GM23338 (cell line): ENCODE data around the gene CLEC1B. TPM values are rescaled to one million over a fixed set of nuclear protein-coding genes. Genes with fewer than 3 reads are reported as not detected.

Source experiments
- ATAC-seq: fragments of 200-7000 bp; cut with Tn5 transposase; 3 replicates; pipeline ENCODE4 v1.9.1; 2020
- DNase-seq: peaks from one replicate; pipeline ENCODE4 v3.0.0-alpha.2; 2015; ENCODE audit warnings: low spot score
- H2AFZ ChIP-seq: fragments of 200-600 bp; sonication (generic); 2 replicates; pipeline ENCODE4 v1.8.0; 2016; ENCODE audit warnings: antibody characterized with exemption, mild to moderate bottlenecking, moderate library complexity
- H3F3A ChIP-seq: fragments of 200-600 bp; sonication (generic); replicated peaks from 2 replicates; pipeline ENCODE4 v1.8.0; 2017; ENCODE audit warnings: antibody characterized with exemption, mixed run types, low read depth
- H3K27ac ChIP-seq: fragments of 200-600 bp; sonication (generic); 2 replicates; pipeline ENCODE4 v1.6.1; 2016; ENCODE audit warnings: low read depth
- H3K27me3 ChIP-seq: fragments of 200-600 bp; sonication (generic); 2 replicates; pipeline ENCODE4 v1.8.0; 2016; ENCODE audit warnings: mild to moderate bottlenecking, mixed run types, moderate library complexity; ENCODE audit not compliant: insufficient read depth
- H3K36me3 ChIP-seq: fragments of 200-600 bp; sonication (generic); 2 replicates; pipeline ENCODE4 v1.8.0; 2016; ENCODE audit warnings: mild to moderate bottlenecking; ENCODE audit not compliant: insufficient read depth
- H3K4me1 ChIP-seq: fragments of 200-600 bp; sonication (generic); 2 replicates; pipeline ENCODE4 v1.8.0; 2016; ENCODE audit warnings: mild to moderate bottlenecking, moderate library complexity; ENCODE audit not compliant: insufficient read depth
- H3K4me2 ChIP-seq: fragments of 200-600 bp; sonication (generic); 2 replicates; pipeline ENCODE4 v1.7.1; 2017; ENCODE audit warnings: mixed run types
- H3K4me3 ChIP-seq: fragments of 200-600 bp; sonication (generic); 2 replicates; pipeline ENCODE4 v1.6.1; 2016; ENCODE audit warnings: mixed run types
- H3K79me2 ChIP-seq: fragments of 200-600 bp; sonication (generic); replicated peaks from 2 replicates; pipeline ENCODE4 v1.8.0; 2017; ENCODE audit warnings: mild to moderate bottlenecking; ENCODE audit not compliant: insufficient read depth
- H3K9me2 ChIP-seq: fragments of 200-600 bp; sonication (generic); 2 replicates; pipeline ENCODE4 v1.8.0; 2017; ENCODE audit not compliant: insufficient read depth
- H4K20me1 ChIP-seq: fragments of 200-600 bp; sonication (generic); replicated peaks from 2 replicates; pipeline ENCODE4 v1.8.0; 2017; ENCODE audit warnings: mild to moderate bottlenecking; ENCODE audit not compliant: insufficient read depth
- H3K27ac Mint-ChIP-seq: 2 replicates; pipeline ENCODE4 v1.8.0; 2020; ENCODE audit warnings: inconsistent platforms, mild to moderate bottlenecking, moderate library complexity, mixed read lengths
- H3K27me3 Mint-ChIP-seq: 3 replicates; pipeline ENCODE4 v1.8.0; 2022; ENCODE audit warnings: low read depth, mild to moderate bottlenecking, moderate library complexity, mixed read lengths, inconsistent platforms; ENCODE audit not compliant: insufficient read depth, poor library complexity
- H3K36me3 Mint-ChIP-seq: 3 replicates; pipeline ENCODE4 v1.8.0; 2021; ENCODE audit warnings: low read depth, mild to moderate bottlenecking, inconsistent platforms, moderate library complexity, mixed read lengths
- H3K4me1 Mint-ChIP-seq: 3 replicates; pipeline ENCODE4 v1.8.0; 2020; ENCODE audit warnings: mild to moderate bottlenecking, inconsistent platforms, mixed read lengths
- H3K4me3 Mint-ChIP-seq: 3 replicates; pipeline ENCODE4 v1.8.0; 2021; ENCODE audit warnings: moderate library complexity, mild to moderate bottlenecking, inconsistent platforms, mixed read lengths
- H3K9me3 Mint-ChIP-seq: 3 replicates; pipeline ENCODE4 v1.8.0; 2020; ENCODE audit warnings: moderate library complexity, mild to moderate bottlenecking, inconsistent platforms, mixed read lengths
- CREB1 ChIP-seq: fragments of 250-450 bp; sonication (Bioruptor Pico); IDR thresholded peaks from 2 replicates; pipeline ENCODE4 v1.5.0; 2020; ENCODE audit warnings: low read depth, mild to moderate bottlenecking, moderate library complexity
- EZH2 ChIP-seq: fragments of 200-600 bp; sonication (generic); IDR thresholded peaks from one replicate; pipeline ENCODE4 v1.8.0; 2017; ENCODE audit warnings: antibody characterized with exemption, mild to moderate bottlenecking, low read depth; ENCODE audit not compliant: unreplicated experiment
- EZH2phosphoT487 ChIP-seq: fragments of 200-600 bp; sonication (generic); IDR thresholded peaks from one replicate; pipeline ENCODE4 v1.8.1; 2018; ENCODE audit warnings: antibody characterized with exemption; ENCODE audit not compliant: unreplicated experiment
- JUNB ChIP-seq: IDR thresholded peaks from one replicate; pipeline ENCODE4 v1.6.1; 2016; ENCODE audit warnings: antibody characterized with exemption; ENCODE audit not compliant: unreplicated experiment
- POLR2AphosphoS5 ChIP-seq: IDR thresholded peaks from 2 replicates; pipeline ENCODE4 v1.6.1; 2016; ENCODE audit warnings: antibody characterized with exemption, low read depth
- STAT1 ChIP-seq: IDR thresholded peaks from one replicate; pipeline ENCODE4 v1.6.1; 2016; ENCODE audit warnings: antibody characterized with exemption; ENCODE audit not compliant: unreplicated experiment
- ZNF114 ChIP-seq: fragments of 250-450 bp; sonication (Bioruptor Pico); IDR thresholded peaks from 2 replicates; pipeline ENCODE4 v1.5.0; 2020; ENCODE audit warnings: mild to moderate bottlenecking, moderate library complexity
- ZNF331 ChIP-seq: fragments of 250-450 bp; sonication (Bioruptor Pico); IDR thresholded peaks from 2 replicates; pipeline ENCODE4 v1.5.0; 2020; ENCODE audit warnings: low read depth, mild to moderate bottlenecking, moderate library complexity
- polyA plus RNA-seq: library from polyadenylated mRNA; unstranded; fragments of >200 nt; fragmentation: Nextera tagmentation; extraction: Ambion mirVana; gene quantifications from 2 replicates; pipeline ENCODE4 v1.2.1, GENCODE V29; 2016
- total RNA-seq: library from RNA; depleted of rRNA; stranded (reverse); fragments of >200 nt; shearing (Covaris generic); gene quantifications from 2 replicates; pipeline ENCODE4 v1.2.3, GENCODE V29; 2014
- TF ChIP-seq, protein P1 (sequence below), 2 experiments: fragments of 200-600 bp in 1 of 2; sonication (generic) in 1 of 2; conservative IDR thresholded peaks; 2 replicates each; pipeline versions ENCODE4 v1.5.1 to v1.6.1; 2016 to 2017; ENCODE audit warnings: antibody characterized with exemption in 2 of 2, low read depth in 2 of 2, mild to moderate bottlenecking in 2 of 2, moderate library complexity in 1 of 2
- TF ChIP-seq, protein P2 (sequence below): IDR thresholded peaks from 2 replicates; pipeline ENCODE4 v1.6.1; 2016; ENCODE audit warnings: antibody characterized with exemption
- TF ChIP-seq, protein P3 (sequence below): IDR thresholded peaks from one replicate; pipeline ENCODE4 v1.6.1; 2018; ENCODE audit warnings: antibody characterized with exemption; ENCODE audit not compliant: unreplicated experiment

CLEC1B gene
- total and polyA plus RNA-seq, 2 experiments from 2014 or later = not detected

DNA sequence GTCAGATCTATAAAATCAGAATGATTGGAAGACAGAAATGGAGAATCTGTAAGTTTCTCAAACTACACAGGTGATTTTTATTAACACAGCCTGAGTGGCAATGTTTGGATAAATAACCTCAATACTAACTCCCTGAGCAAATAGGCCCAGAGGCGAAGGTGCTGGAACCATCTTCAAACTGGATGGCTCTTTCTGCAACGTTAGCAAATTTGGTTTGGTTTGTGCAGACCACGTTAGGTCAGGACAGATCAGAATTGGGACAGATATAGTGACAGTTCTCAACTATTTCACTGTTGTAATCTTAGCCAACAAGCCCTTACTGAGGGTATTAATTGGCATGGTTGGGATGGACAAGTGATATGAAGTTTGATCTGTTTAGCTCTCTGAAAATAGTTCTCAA, 22.4 kb upstream of the CLEC1B start:
- Histone ChIP-seq H3K79me2 (no peaks in the 10 kb centered on the region), H3K27me3 (no peaks in the 10 kb centered on the region), H3K4me3 (no peak overlapping the region), H3F3A (no peaks in the 10 kb centered on the region), H3K27ac (no peak overlapping the region), H3K4me2 (no peak overlapping the region), H2AFZ (no peak overlapping the region), H3K9me2 (peaks cover 4% of the 10 kb centered on the region; the same call in 1 of the 2 replicates), H4K20me1 (no peaks in the 10 kb centered on the region; the same call in 1 of the 2 replicates), H3K4me1 (peaks cover 15% of the 10 kb centered on the region), H3K36me3 (no peaks in the 10 kb centered on the region)
- Mint-ChIP-seq H3K9me3 (no peaks in the 10 kb centered on the region), H3K4me1 (peaks cover 10% of the 10 kb centered on the region), H3K4me3 (no peak overlapping the region), H3K27ac (no peak overlapping the region), H3K27me3 (no peaks in the 10 kb centered on the region), H3K36me3 (no peaks in the 10 kb centered on the region)
- TF ChIP-seq ZNF114 (no peak), CREB1 (CRISPR knock-in tag) (no peak), EZH2 (no peak), EZH2phosphoT487 (no peak), POLR2AphosphoS5 (no peak), ZNF331 (CRISPR knock-in tag) (no peak), JUNB (no peak), STAT1 (no peak)
- TF ChIP-seq, protein P1, sequence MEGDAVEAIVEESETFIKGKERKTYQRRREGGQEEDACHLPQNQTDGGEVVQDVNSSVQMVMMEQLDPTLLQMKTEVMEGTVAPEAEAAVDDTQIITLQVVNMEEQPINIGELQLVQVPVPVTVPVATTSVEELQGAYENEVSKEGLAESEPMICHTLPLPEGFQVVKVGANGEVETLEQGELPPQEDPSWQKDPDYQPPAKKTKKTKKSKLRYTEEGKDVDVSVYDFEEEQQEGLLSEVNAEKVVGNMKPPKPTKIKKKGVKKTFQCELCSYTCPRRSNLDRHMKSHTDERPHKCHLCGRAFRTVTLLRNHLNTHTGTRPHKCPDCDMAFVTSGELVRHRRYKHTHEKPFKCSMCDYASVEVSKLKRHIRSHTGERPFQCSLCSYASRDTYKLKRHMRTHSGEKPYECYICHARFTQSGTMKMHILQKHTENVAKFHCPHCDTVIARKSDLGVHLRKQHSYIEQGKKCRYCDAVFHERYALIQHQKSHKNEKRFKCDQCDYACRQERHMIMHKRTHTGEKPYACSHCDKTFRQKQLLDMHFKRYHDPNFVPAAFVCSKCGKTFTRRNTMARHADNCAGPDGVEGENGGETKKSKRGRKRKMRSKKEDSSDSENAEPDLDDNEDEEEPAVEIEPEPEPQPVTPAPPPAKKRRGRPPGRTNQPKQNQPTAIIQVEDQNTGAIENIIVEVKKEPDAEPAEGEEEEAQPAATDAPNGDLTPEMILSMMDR (conservative IDR thresholded peaks at IDR 0.05; ENCODE audit: low read depth in 2 of 2) = no peak
- TF ChIP-seq, protein P2, sequence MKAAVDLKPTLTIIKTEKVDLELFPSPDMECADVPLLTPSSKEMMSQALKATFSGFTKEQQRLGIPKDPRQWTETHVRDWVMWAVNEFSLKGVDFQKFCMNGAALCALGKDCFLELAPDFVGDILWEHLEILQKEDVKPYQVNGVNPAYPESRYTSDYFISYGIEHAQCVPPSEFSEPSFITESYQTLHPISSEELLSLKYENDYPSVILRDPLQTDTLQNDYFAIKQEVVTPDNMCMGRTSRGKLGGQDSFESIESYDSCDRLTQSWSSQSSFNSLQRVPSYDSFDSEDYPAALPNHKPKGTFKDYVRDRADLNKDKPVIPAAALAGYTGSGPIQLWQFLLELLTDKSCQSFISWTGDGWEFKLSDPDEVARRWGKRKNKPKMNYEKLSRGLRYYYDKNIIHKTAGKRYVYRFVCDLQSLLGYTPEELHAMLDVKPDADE = no peak
- TF ChIP-seq, protein P3, sequence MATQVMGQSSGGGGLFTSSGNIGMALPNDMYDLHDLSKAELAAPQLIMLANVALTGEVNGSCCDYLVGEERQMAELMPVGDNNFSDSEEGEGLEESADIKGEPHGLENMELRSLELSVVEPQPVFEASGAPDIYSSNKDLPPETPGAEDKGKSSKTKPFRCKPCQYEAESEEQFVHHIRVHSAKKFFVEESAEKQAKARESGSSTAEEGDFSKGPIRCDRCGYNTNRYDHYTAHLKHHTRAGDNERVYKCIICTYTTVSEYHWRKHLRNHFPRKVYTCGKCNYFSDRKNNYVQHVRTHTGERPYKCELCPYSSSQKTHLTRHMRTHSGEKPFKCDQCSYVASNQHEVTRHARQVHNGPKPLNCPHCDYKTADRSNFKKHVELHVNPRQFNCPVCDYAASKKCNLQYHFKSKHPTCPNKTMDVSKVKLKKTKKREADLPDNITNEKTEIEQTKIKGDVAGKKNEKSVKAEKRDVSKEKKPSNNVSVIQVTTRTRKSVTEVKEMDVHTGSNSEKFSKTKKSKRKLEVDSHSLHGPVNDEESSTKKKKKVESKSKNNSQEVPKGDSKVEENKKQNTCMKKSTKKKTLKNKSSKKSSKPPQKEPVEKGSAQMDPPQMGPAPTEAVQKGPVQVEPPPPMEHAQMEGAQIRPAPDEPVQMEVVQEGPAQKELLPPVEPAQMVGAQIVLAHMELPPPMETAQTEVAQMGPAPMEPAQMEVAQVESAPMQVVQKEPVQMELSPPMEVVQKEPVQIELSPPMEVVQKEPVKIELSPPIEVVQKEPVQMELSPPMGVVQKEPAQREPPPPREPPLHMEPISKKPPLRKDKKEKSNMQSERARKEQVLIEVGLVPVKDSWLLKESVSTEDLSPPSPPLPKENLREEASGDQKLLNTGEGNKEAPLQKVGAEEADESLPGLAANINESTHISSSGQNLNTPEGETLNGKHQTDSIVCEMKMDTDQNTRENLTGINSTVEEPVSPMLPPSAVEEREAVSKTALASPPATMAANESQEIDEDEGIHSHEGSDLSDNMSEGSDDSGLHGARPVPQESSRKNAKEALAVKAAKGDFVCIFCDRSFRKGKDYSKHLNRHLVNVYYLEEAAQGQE = no peak
- ATAC-seq (no peak), DNase-seq (no peak)
